ENCODE data around the gene STAC2.
A peak's percentile ranks its signal among the peaks of the same experiment; 100 is the strongest.

- TF ChIP-seq, protein P1, sequence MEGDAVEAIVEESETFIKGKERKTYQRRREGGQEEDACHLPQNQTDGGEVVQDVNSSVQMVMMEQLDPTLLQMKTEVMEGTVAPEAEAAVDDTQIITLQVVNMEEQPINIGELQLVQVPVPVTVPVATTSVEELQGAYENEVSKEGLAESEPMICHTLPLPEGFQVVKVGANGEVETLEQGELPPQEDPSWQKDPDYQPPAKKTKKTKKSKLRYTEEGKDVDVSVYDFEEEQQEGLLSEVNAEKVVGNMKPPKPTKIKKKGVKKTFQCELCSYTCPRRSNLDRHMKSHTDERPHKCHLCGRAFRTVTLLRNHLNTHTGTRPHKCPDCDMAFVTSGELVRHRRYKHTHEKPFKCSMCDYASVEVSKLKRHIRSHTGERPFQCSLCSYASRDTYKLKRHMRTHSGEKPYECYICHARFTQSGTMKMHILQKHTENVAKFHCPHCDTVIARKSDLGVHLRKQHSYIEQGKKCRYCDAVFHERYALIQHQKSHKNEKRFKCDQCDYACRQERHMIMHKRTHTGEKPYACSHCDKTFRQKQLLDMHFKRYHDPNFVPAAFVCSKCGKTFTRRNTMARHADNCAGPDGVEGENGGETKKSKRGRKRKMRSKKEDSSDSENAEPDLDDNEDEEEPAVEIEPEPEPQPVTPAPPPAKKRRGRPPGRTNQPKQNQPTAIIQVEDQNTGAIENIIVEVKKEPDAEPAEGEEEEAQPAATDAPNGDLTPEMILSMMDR (IDR thresholded peaks at IDR 0.05): peak; percentile 75 to 85 (median 82)
- TF ChIP-seq POLR2A (IDR thresholded peaks at IDR 0.05): no peak
These were observed 50.6 kb downstream of the STAC2 start for GRCh38 chr17:39174920-39175694.

All from upper lobe of left lung (tissue), 4 donors.